Endometrial microvascular endothelial cells (primary cell): ENCODE data around the gene ELOVL1. TPM values are rescaled to one million over a fixed set of nuclear protein-coding genes. Genes with fewer than 3 reads are reported as not detected.

Source experiments
- in situ Hi-C: cut with HindIII; loops from 2 replicates; pipeline ENCODE4 v1.10.0; 2017; ENCODE audit warnings: low sequenced_read_pairs, low pct_unique_long_range_greater_than_20kb; ENCODE audit errors: inconsistent ontology term
- total RNA-seq: library from RNA; depleted of rRNA; stranded (reverse); fragments of >200 nt; gene quantifications from one replicate; pipeline ENCODE4 v1.2.3, GENCODE V29; 2015; ENCODE audit errors: inconsistent ontology term

The ELOVL1 gene
- total RNA-seq, 1 donor from 2014 or later = 115 TPM

GRCh38 chr1:43359696-43360095 is 8.1 kb downstream of the ELOVL1 start:
- in situ Hi-C loops = no loop called here

GRCh38 chr1:43358746-43359693 is 8.8 kb downstream of the ELOVL1 start, which contains the start of gene CDC20:
CDC20 (plus strand) TSS chr1:43358981; CDS start chr1:43359216, 235 bp downstream.
- in situ Hi-C loops = no loop called here

GRCh38 chr1:43358121-43358745 is 9.6 kb downstream of the ELOVL1 start:
- in situ Hi-C loops = no loop called here

GRCh38 chr1:43357251-43357650 is 10.6 kb downstream of the ELOVL1 start:
- in situ Hi-C loops = no loop called here

- in situ Hi-C loops = no loop called here
Observed at GRCh38 chr1:43354936-43355335, 12.9 kb downstream of the ELOVL1 start.

- in situ Hi-C loops = no loop called here
Observed at GRCh38 chr1:43354471-43354870, 13.3 kb downstream of the ELOVL1 start.

GRCh38 chr1:43352881-43353280 is 14.9 kb downstream of the ELOVL1 start:
- in situ Hi-C loops = no loop called here

- in situ Hi-C loops = no loop called here
Observed at GRCh38 chr1:43352351-43352705, 15.5 kb downstream of the ELOVL1 start.

- in situ Hi-C loops = no loop called here
Observed at GRCh38 chr1:43351421-43352350, 16.1 kb downstream of the ELOVL1 start.

GRCh38 chr1:43350976-43351375 is 16.8 kb downstream of the ELOVL1 start:
- in situ Hi-C loops = no loop called here

- in situ Hi-C loops = no loop called here
Observed at GRCh38 chr1:43349594-43350306, 18.1 kb downstream of the ELOVL1 start.

GRCh38 chr1:43348809-43349593 is 18.8 kb downstream of the ELOVL1 start:
- in situ Hi-C loops = no loop called here

GRCh38 chr1:43348343-43348808 is 19.4 kb downstream of the ELOVL1 start:
- in situ Hi-C loops = no loop called here

GRCh38 chr1:43346636-43347035 is 21.2 kb downstream of the ELOVL1 start:
- in situ Hi-C loops = no loop called here

- in situ Hi-C loops = no loop called here
Observed at GRCh38 chr1:43345120-43345519, 22.7 kb downstream of the ELOVL1 start.

- in situ Hi-C loops = no loop called here
Observed at GRCh38 chr1:43344267-43344850, 23.5 kb downstream of the ELOVL1 start.

- in situ Hi-C loops = no loop called here
Observed at GRCh38 chr1:43340559-43340958, 27.3 kb downstream of the ELOVL1 start.
